Measurements from ENCODE around the gene TCEAL3.
A peak's percentile ranks its signal among the peaks of the same experiment; 100 is the strongest.
"Not testable (repeated sequence)": the region's sequence is repeated elsewhere in the genome, so short reads cannot be mapped to it uniquely, and the experiment has no call there.

Gene TCEAL3

GRCh38 chrX:103628386-103629317 is 20.9 kb downstream of the TCEAL3 start, which contains the start of gene TCEAL1:
Gene TCEAL1 (plus strand): TSS chrX:103628975. CDS start chrX:103629917, 942 bp downstream.
- peak; percentile 2 for DNase-seq

- DNase-seq = peak; percentile 15
Observed at GRCh38 chrX:103629318-103630170, 21.8 kb downstream of the TCEAL3 start.

- no peak for DNase-seq
Observed at GRCh38 chrX:103630171-103630511, 22.4 kb downstream of the TCEAL3 start.

- DNase-seq = no peak
Observed at GRCh38 chrX:103631145-103631544, 23.4 kb downstream of the TCEAL3 start.

- DNase-seq = no peak
Observed at GRCh38 chrX:103635436-103635835, 27.7 kb downstream of the TCEAL3 start.

- DNase-seq = no peak
Observed at GRCh38 chrX:103637604-103638338, 30.0 kb downstream of the TCEAL3 start.

- DNase-seq = not testable (repeated sequence)
Observed at GRCh38 chrX:103638479-103639346, 30.9 kb downstream of the TCEAL3 start.

- DNase-seq = no peak
Observed at GRCh38 chrX:103640401-103641155, 32.8 kb downstream of the TCEAL3 start.

GRCh38 chrX:103644125-103644524 is 36.4 kb downstream of the TCEAL3 start:
- DNase-seq = no peak

GRCh38 chrX:103647630-103648029 is 39.9 kb downstream of the TCEAL3 start:
- DNase-seq = no peak

- no peak for DNase-seq
Observed at GRCh38 chrX:103651151-103651773, 43.5 kb downstream of the TCEAL3 start.

- DNase-seq = not testable (repeated sequence)
Observed at GRCh38 chrX:103655230-103656000, 47.7 kb downstream of the TCEAL3 start.

- DNase-seq = no peak
Observed at GRCh38 chrX:103656617-103657016, 48.9 kb downstream of the TCEAL3 start.

- DNase-seq = not testable (repeated sequence)
Observed at GRCh38 chrX:103657066-103657465, 49.3 kb downstream of the TCEAL3 start.

- no peak for DNase-seq
Observed at GRCh38 chrX:103658681-103659433, 51.1 kb downstream of the TCEAL3 start.

GRCh38 chrX:103659460-103659859 is 51.7 kb downstream of the TCEAL3 start:
- not testable (repeated sequence) for DNase-seq

Data from stimulated activated naive CD4-positive, alpha-beta T cell treated with Interleukin-2 at 50 U/mL for 16 hours (primary cell).